A549 (cell line): Measurements from ENCODE around the gene YWHAB. TPM values are rescaled to one million over a fixed set of nuclear protein-coding genes. Genes with fewer than 3 reads are reported as not detected.

Source experiments
- ATAC-seq, 2 experiments: fragments of 200-7000 bp in 1 of 2; fragments of >200 bp in 1 of 2; cut with Nextera tagmentation in 1 of 2; cut with Tn5 transposase in 1 of 2; 3 replicates each; pipeline versions ENCODE4 v1.8.0 to v1.9.1; 2018 to 2020; ENCODE audit warnings: mild to moderate bottlenecking in 1 of 2, moderate library complexity in 1 of 2
- CTCF ChIA-PET: fragments of 300-600 bp; sonication (Branson Sonifier 250); formaldehyde crosslinking; extraction: SDS; loops from one replicate; lab custom pipeline; 2021; ENCODE audit warnings: antibody characterized with exemption, inconsistent platforms; lab: Yijun Ruan, JAX
- POLR2A ChIA-PET: fragments of 350-600 bp; formaldehyde crosslinking; extraction: SDS; loops from one replicate; lab custom pipeline; 2021; ENCODE audit warnings: antibody characterized with exemption, inconsistent platforms; lab: Yijun Ruan, JAX
- DNase-seq, 2 experiments: peaks; one replicate each; pipeline versions ENCODE4 v3.0.0 to v3.0.0-alpha.2; 2011 to 2016; ENCODE audit warnings: low read depth in 1 of 2, low spot score in 1 of 2
- FAIRE-seq: peaks from 2 replicates; lab custom pipeline; 2011; peaks lifted over from hg19 to GRCh38; lab: Jason Lieb, UNC
- H3K27ac ChIP-seq, 2 experiments: fragments of >200 bp; sonication (Bioruptor Twin); formaldehyde crosslinking; 3 replicates each; pipeline ENCODE4 v1.5.1; 2016 to 2017
- H3K4me1 ChIP-seq: fragments of >200 bp; sonication (Bioruptor Twin); formaldehyde crosslinking; 3 replicates; pipeline ENCODE4 v1.6.1; 2016
- H3K4me2 ChIP-seq: fragments of >200 bp; sonication (Bioruptor Twin); formaldehyde crosslinking; 3 replicates; pipeline ENCODE4 v1.6.1; 2016
- H3K4me3 ChIP-seq: fragments of >200 bp; sonication (Bioruptor Twin); formaldehyde crosslinking; 3 replicates; pipeline ENCODE4 v1.5.1; 2016
- H3K9me3 ChIP-seq: fragments of >200 bp; sonication (Bioruptor Twin); formaldehyde crosslinking; 3 replicates; pipeline ENCODE4 v1.6.1; 2016
- BCL3 ChIP-seq: fragments of >200 bp; sonication (Bioruptor Twin); formaldehyde crosslinking; IDR thresholded peaks from 3 replicates; pipeline ENCODE4 v1.6.1; 2016
- CBX2 ChIP-seq: fragments of 200-600 bp; sonication (generic); IDR thresholded peaks from 2 replicates; pipeline ENCODE4 v1.6.1; 2016; ENCODE audit warnings: low read depth, mild to moderate bottlenecking, borderline replicate concordance
- CHD2 ChIP-seq: fragments of 150-350 bp; IDR thresholded peaks from 2 replicates; pipeline ENCODE4 v1.6.1; 2014; ENCODE audit warnings: low read length; ENCODE audit not compliant: partially characterized antibody
- FOSL2 ChIP-seq, 2 experiments: fragments of 450-650 bp in 1 of 2; fragments of >200 bp in 1 of 2; sonication (Bioruptor Twin) in 1 of 2; formaldehyde crosslinking; IDR thresholded peaks; 2 replicates each; pipeline versions ENCODE4 v1.5.0 to v1.6.1; 2016 to 2020; ENCODE audit warnings: mild to moderate bottlenecking in 1 of 2, moderate library complexity in 1 of 2
- GATA3 ChIP-seq: IDR thresholded peaks from 2 replicates; pipeline ENCODE4 v1.6.1; 2012; ENCODE audit warnings: borderline replicate concordance
- HEYL ChIP-seq: fragments of 250-450 bp; sonication (Bioruptor Pico); IDR thresholded peaks from 2 replicates; pipeline ENCODE4 v1.8.0; 2021; ENCODE audit warnings: mild to moderate bottlenecking, moderate library complexity
- MAZ ChIP-seq: fragments of 150-350 bp; IDR thresholded peaks from 2 replicates; pipeline ENCODE4 v1.6.1; 2014; ENCODE audit warnings: antibody characterized with exemption, low read depth, low read length, borderline replicate concordance
- NFE2L2 ChIP-seq: fragments of 150-350 bp; conservative IDR thresholded peaks from 2 replicates; pipeline ENCODE4 v1.6.1; 2014; ENCODE audit warnings: low read length
- NPAS2 ChIP-seq: fragments of 250-450 bp; sonication (Bioruptor Pico); IDR thresholded peaks from 2 replicates; pipeline ENCODE4 v1.8.0; 2022; ENCODE audit warnings: mild to moderate bottlenecking, moderate library complexity, borderline replicate concordance
- PHF8 ChIP-seq: fragments of 200-600 bp; sonication (generic); IDR thresholded peaks from 2 replicates; pipeline ENCODE4 v1.6.1; 2016; ENCODE audit warnings: low read depth, mild to moderate bottlenecking, antibody characterized with exemption, moderate library complexity, borderline replicate concordance
- POLR2AphosphoS2 ChIP-seq: conservative IDR thresholded peaks from 2 replicates; pipeline ENCODE4 v1.6.1; 2012; ENCODE audit warnings: low read length, improper control_type of control experiment, inconsistent platforms
- RAD21 ChIP-seq, 2 experiments: fragments of >200 bp in 1 of 2; sonication (Bioruptor Twin) in 1 of 2; formaldehyde crosslinking in 1 of 2; IDR thresholded peaks in 1 of 2; conservative IDR thresholded peaks in 1 of 2; 2 replicates in 1 of 2; 3 replicates in 1 of 2; pipeline ENCODE4 v1.6.1; 2012 to 2018; ENCODE audit warnings: inconsistent platforms in 1 of 2
- RCOR1 ChIP-seq: fragments of 150-350 bp; IDR thresholded peaks from 2 replicates; pipeline ENCODE4 v1.6.1; 2014; ENCODE audit warnings: antibody characterized with exemption, low read length, low read depth
- RNF2 ChIP-seq: fragments of 200-600 bp; sonication (generic); IDR thresholded peaks from 2 replicates; pipeline ENCODE4 v1.6.1; 2016; ENCODE audit warnings: low read depth, mild to moderate bottlenecking, antibody characterized with exemption, moderate library complexity, borderline replicate concordance
- SREBF2 ChIP-seq: fragments of 450-650 bp; IDR thresholded peaks from 2 replicates; pipeline ENCODE4 v1.6.1; 2014; ENCODE audit warnings: mild to moderate bottlenecking, moderate library complexity
- ZSCAN20 ChIP-seq: fragments of 250-450 bp; sonication (Bioruptor Pico); IDR thresholded peaks from 2 replicates; pipeline ENCODE4 v1.8.0; 2022; ENCODE audit warnings: mild to moderate bottlenecking, moderate library complexity
- WGBS: methylation state at CpG from one replicate; pipeline ENCODE4 v1.1.6; 2017; ENCODE audit errors: missing lambda C conversion rate; 5-methylcytosine and 5-hydroxymethylcytosine counted together
- polyA plus RNA-seq, 4 experiments: library from polyadenylated mRNA; depleted of rRNA in 3 of 4; stranded (reverse); fragments of >200 nt; fragmentation: RNase III in 1 of 4; extraction: RNeasy Plus Mini Kit Qiagen cat#74134 plus additional on column Dnase treatment in 1 of 4; gene quantifications; 2 replicates in 3 of 4; 3 replicates in 1 of 4; pipeline ENCODE4 v1.2.3, GENCODE V29; 2011 to 2017
- TF ChIP-seq, protein P1 (sequence below): fragments of 250-450 bp; sonication (Bioruptor Pico); IDR thresholded peaks from 2 replicates; pipeline ENCODE4 v1.5.0; 2020; ENCODE audit warnings: low read depth, mild to moderate bottlenecking, moderate library complexity
- TF ChIP-seq, protein P2 (sequence below): fragments of 450-650 bp; IDR thresholded peaks from 2 replicates; pipeline ENCODE4 v1.6.1; 2014; ENCODE audit warnings: antibody characterized with exemption
- TF ChIP-seq, protein P3 (sequence below): fragments of 150-350 bp; IDR thresholded peaks from 2 replicates; pipeline ENCODE4 v1.6.1; 2014; ENCODE audit warnings: low read depth, mild to moderate bottlenecking, low read length
- TF ChIP-seq, protein P4 (sequence below): IDR thresholded peaks from 2 replicates; pipeline ENCODE4 v1.6.1; 2012

Gene YWHAB
- polyA plus RNA-seq, 2 of the 4 experiments (the other 2 are of a cell fraction) = 163 to 205 TPM

DNA sequence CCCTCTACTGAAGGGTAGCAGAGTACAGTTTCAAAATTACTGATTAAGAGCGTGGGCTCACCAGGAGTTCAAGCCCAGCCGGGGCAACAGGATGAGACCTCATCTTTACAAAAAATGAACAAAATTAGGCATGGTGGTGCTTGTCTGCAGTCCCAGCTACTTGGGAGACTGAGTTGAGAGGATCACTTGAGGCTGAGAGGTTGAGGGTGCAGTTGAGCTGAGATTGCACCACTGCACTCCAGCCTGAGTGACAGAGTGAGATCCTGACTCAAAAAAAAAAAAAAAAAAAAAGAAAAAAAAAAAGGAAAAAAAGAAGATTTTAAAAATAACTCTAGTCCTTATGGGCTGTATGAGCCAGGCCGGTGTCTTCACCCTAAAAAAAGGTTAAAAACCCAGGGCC lies 43.1 kb downstream of the YWHAB start:
- Histone ChIP-seq H3K4me2 (no peak overlapping the region), H3K27ac (no peak overlapping the region), H3K9me3 (no peaks in the 10 kb centered on the region), H3K4me1 (no peaks in the 10 kb centered on the region)
- ATAC-seq (no peak), DNase-seq (no peak)
- CTCF ChIA-PET = interaction anchor here (0.6 to 1.0 kb wide), 2 partner anchors 10 to 181 kb away, joined by 3 to 5 read pairs; no protein-coding TSS in a partner anchor
- no peak for TF ChIP-seq NPAS2 (CRISPR knock-in tag)
- TF ChIP-seq RCOR1 = no peak
- TF ChIP-seq CBX2 = no peak
- TF ChIP-seq PHF8 = no peak
- TF ChIP-seq GATA3 = no peak
- TF ChIP-seq RAD21 (conservative IDR thresholded peaks at IDR 0.05 in 1 of 2, IDR thresholded peaks at IDR 0.05 in 1 of 2) = no peak
- TF ChIP-seq BCL3 = no peak
- TF ChIP-seq, protein P1, sequence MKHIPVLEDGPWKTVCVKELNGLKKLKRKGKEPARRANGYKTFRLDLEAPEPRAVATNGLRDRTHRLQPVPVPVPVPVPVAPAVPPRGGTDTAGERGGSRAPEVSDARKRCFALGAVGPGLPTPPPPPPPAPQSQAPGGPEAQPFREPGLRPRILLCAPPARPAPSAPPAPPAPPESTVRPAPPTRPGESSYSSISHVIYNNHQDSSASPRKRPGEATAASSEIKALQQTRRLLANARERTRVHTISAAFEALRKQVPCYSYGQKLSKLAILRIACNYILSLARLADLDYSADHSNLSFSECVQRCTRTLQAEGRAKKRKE (CRISPR knock-in tag) = no peak
- TF ChIP-seq MAZ = no peak
- no peak for TF ChIP-seq CHD2
- no peak for TF ChIP-seq FOSL2 (IDR thresholded peaks at IDR 0.05)
- no peak for TF ChIP-seq FOSL2 (CRISPR knock-in tag; IDR thresholded peaks at IDR 0.05)
- TF ChIP-seq, all 56 proteins: peak for 0
- POLR2A ChIA-PET = no interaction called here
- no peak overlapping the region for H3K4me3 ChIP-seq
- no peak for FAIRE-seq
- 59% methylated on average over 3 of the region's 3 CpGs for WGBS

DNA sequence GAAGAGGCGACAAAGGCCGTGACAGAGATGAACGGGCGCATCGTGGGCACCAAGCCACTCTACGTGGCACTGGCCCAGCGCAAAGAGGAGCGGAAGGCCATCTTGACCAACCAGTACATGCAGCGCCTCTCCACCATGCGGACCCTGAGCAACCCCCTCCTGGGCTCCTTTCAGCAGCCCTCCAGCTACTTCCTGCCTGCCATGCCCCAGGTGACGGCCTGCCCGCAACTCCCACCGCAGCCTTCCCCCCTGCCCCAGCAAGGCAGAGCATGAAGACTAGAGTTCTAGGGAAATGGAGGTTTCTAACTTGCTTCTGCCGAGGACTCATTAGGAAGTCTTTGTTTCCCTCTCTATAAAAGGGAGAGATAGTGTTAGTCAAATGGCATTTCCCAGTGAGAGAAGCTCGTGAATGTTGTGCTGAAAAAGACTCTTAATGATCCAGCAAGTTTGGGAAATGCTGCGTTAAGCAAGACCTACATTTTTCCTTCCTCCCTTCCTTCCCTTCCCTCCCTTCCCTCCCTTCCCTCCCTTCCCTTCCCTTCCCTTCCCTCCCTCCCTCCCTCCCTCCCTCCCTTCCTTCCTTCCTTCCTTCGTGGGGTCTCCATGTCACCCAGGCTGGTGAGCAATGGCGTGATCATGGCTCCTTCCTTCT lies 45.1 kb downstream of the YWHAB start:
- no peaks in the 10 kb centered on the region for H3K4me1 ChIP-seq
- POLR2A ChIA-PET = interaction anchor here (1.3 kb wide), 1 partner anchor 10 kb away, joined by 3 read pairs; no protein-coding TSS in a partner anchor
- 94% methylated on average over 18 of the region's 18 CpGs for WGBS
- H3K4me2 ChIP-seq = no peak overlapping the region
- FAIRE-seq (no peak), DNase-seq (no peak), ATAC-seq (no peak)
- CTCF ChIA-PET = interaction anchor here (1.5 kb wide), 1 partner anchor 10 kb away, joined by 4 read pairs; no protein-coding TSS in a partner anchor
- H3K9me3 ChIP-seq = no peaks in the 10 kb centered on the region
- TF ChIP-seq, protein P2, sequence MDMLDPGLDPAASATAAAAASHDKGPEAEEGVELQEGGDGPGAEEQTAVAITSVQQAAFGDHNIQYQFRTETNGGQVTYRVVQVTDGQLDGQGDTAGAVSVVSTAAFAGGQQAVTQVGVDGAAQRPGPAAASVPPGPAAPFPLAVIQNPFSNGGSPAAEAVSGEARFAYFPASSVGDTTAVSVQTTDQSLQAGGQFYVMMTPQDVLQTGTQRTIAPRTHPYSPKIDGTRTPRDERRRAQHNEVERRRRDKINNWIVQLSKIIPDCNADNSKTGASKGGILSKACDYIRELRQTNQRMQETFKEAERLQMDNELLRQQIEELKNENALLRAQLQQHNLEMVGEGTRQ = no peak
- TF ChIP-seq RAD21 (conservative IDR thresholded peaks at IDR 0.05 in 1 of 2, IDR thresholded peaks at IDR 0.05 in 1 of 2) = no peak
- no peak for TF ChIP-seq NFE2L2
- H3K27ac ChIP-seq = no peak overlapping the region
- no peak overlapping the region for H3K4me3 ChIP-seq

- CTCF ChIA-PET = interaction anchor here (1.1 to 1.3 kb wide), 3 partner anchors 9 to 181 kb away, joined by 3 to 4 read pairs (median 3); no protein-coding TSS in a partner anchor
- no peak for FAIRE-seq
Observed at GRCh38 chr20:44931911-44932310, 46.4 kb downstream of the YWHAB start.

More at GRCh38 chr20:44931911-44932310, 46.4 kb downstream of the YWHAB start:
- H3K4me3 ChIP-seq = no peak overlapping the region
- no peak for ATAC-seq
- no peaks in the 10 kb centered on the region for H3K4me1 ChIP-seq
- H3K4me2 ChIP-seq = no peak overlapping the region
- H3K27ac ChIP-seq = no peak overlapping the region
- WGBS = 75% methylated on average over 3 of the region's 3 CpGs
- TF ChIP-seq ZSCAN20 (CRISPR knock-in tag) (no peak), POLR2AphosphoS2 (no peak), SREBF2 (no peak), HEYL (no peak), NFE2L2 (no peak), RNF2 (no peak), RCOR1 (no peak)
- TF ChIP-seq, protein P2 = no peak
- TF ChIP-seq, protein P3, sequence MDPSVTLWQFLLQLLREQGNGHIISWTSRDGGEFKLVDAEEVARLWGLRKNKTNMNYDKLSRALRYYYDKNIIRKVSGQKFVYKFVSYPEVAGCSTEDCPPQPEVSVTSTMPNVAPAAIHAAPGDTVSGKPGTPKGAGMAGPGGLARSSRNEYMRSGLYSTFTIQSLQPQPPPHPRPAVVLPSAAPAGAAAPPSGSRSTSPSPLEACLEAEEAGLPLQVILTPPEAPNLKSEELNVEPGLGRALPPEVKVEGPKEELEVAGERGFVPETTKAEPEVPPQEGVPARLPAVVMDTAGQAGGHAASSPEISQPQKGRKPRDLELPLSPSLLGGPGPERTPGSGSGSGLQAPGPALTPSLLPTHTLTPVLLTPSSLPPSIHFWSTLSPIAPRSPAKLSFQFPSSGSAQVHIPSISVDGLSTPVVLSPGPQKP = no peak
- TF ChIP-seq, protein P4, sequence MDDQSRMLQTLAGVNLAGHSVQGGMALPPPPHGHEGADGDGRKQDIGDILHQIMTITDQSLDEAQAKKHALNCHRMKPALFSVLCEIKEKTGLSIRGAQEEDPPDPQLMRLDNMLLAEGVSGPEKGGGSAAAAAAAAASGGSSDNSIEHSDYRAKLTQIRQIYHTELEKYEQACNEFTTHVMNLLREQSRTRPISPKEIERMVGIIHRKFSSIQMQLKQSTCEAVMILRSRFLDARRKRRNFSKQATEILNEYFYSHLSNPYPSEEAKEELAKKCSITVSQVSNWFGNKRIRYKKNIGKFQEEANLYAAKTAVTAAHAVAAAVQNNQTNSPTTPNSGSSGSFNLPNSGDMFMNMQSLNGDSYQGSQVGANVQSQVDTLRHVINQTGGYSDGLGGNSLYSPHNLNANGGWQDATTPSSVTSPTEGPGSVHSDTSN = no peak
- no peak for DNase-seq
- POLR2A ChIA-PET = interaction anchor here (1.3 kb wide), 1 partner anchor 9 kb away, joined by 3 read pairs; no protein-coding TSS in a partner anchor
- H3K9me3 ChIP-seq = no peaks in the 10 kb centered on the region
